NOMO-1 treated with DMSO at 0.1 percent for 48 hours (cell line): ENCODE measurements around the gene UBE2N.
A peak's percentile ranks its signal among the peaks of the same experiment; 100 is the strongest.

Experiments used
- DNase-seq: peaks from one replicate; lab custom pipeline; 2025; ENCODE audit not compliant: unreplicated experiment; lab: John Stamatoyannopoulos, UW

The UBE2N gene

GRCh38 chr12:93441617-93442410, at the start of gene UBE2N:
Gene UBE2N, minus strand, starts transcription at chr12:93441947. Its CDS starts 63 bp downstream, at chr12:93441884.
- DNase-seq = peak; percentile 94

GRCh38 chr12:93484315-93484981, 42.7 kb upstream of the UBE2N start:
- DNase-seq = no peak

GRCh38 chr12:93483151-93483807, 41.5 kb upstream of the UBE2N start:
- DNase-seq = no peak

GRCh38 chr12:93482721-93483120, 41.0 kb upstream of the UBE2N start:
- DNase-seq = no peak

- no peak for DNase-seq
These were observed 34.8 kb upstream of the UBE2N start for GRCh38 chr12:93476555-93476954.

GRCh38 chr12:93469386-93469785, 27.6 kb upstream of the UBE2N start:
- DNase-seq = no peak

GRCh38 chr12:93468008-93468371, 26.2 kb upstream of the UBE2N start:
- no peak for DNase-seq

GRCh38 chr12:93467351-93468007, 25.7 kb upstream of the UBE2N start, which contains the start of gene MRPL42:
Gene MRPL42, plus strand, starts transcription at chr12:93467514. Its CDS starts 1,772 bp downstream, at chr12:93469286.
- DNase-seq = peak; percentile 89

- no peak for DNase-seq
These were observed 25.0 kb upstream of the UBE2N start for GRCh38 chr12:93466625-93467350.

- no peak for DNase-seq
These were observed 24.1 kb upstream of the UBE2N start for GRCh38 chr12:93465841-93466240.

GRCh38 chr12:93461503-93461902, 19.8 kb upstream of the UBE2N start:
- DNase-seq = peak; percentile 19

GRCh38 chr12:93460902-93461301, 19.2 kb upstream of the UBE2N start:
- peak; percentile 72 for DNase-seq

GRCh38 chr12:93460003-93460402, 18.3 kb upstream of the UBE2N start:
- no peak for DNase-seq

- DNase-seq = no peak
These were observed 17.4 kb upstream of the UBE2N start for GRCh38 chr12:93459097-93459496.

- no peak for DNase-seq
These were observed 14.3 kb upstream of the UBE2N start for GRCh38 chr12:93456077-93456476.

- DNase-seq = no peak
These were observed 11.9 kb upstream of the UBE2N start for GRCh38 chr12:93453633-93454032.

GRCh38 chr12:93451423-93452158, 9.8 kb upstream of the UBE2N start:
- no peak for DNase-seq

GRCh38 chr12:93449277-93449676, 7.5 kb upstream of the UBE2N start:
- DNase-seq = no peak

- no peak for DNase-seq
These were observed 7.0 kb upstream of the UBE2N start for GRCh38 chr12:93448796-93449195.
